Measurements from ENCODE around the gene MEIOSIN. TPM values are rescaled to one million over a fixed set of nuclear protein-coding genes. Genes with fewer than 3 reads are reported as not detected.
A peak's percentile ranks its signal among the peaks of the same experiment; 100 is the strongest.

MEIOSIN gene
- total and polyA plus RNA-seq, 9 of the 15 experiments (the other 6 are each of a cell fraction or from before 2014, with no cell fraction given): 0.06 to 2.0 (median 0.76) TPM

DNA sequence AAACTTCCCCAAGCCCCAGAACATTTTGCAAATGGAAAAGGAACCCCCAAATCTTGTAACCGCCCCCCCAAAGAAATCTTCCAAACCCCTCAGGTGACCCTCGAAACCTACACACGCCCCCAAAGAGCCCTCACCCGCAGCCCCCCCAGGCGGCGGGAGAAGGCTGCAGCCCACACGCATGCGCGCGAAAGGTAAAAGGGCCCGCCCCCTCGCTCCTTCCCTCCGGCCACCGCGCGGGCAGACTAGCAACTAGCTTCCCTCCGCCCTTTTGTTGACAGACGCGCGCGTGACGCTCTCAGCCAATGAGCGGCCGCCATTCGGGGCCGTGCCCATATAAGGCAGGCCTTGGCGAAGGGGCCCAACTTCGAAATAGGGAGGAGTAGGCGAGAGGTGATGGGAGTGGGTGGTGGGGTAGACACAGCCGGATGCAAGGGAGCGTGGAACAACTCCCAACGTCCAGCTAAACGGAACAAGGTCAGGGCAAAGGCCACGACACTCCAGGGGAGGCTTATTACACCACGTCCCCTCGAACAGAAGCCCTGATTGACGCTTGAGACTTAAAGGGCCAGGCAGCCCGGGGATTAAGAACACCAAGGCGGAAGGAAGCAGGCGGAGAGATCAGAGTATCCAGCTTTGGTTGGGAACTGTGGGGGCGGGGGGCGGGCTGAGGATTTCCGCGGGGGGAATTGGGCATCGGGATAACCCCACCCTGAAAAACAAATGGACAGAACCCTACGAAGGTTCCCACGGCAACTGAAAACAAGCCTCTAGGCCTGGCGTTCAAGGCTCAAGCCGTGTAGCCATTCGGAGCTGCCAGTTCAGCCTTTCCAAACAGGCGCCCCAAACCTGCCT is 15.9 kb upstream of the MEIOSIN start (continued):
- no peak for TF ChIP-seq CBFB (CRISPR knock-in tag; IDR thresholded peaks at IDR 0.05)
- TF ChIP-seq JUN (IDR thresholded peaks at IDR 0.05; ENCODE audit: borderline replicate concordance, low read depth, low read length): 0 out of 2 replicates have a peak, but pooled peaks have one; percentile 43
- TF ChIP-seq JUN (CRISPR knock-in tag; IDR thresholded peaks at IDR 0.05; ENCODE audit: borderline replicate concordance): no peak
- TF ChIP-seq TCFL5 (CRISPR knock-in tag; conservative IDR thresholded peaks at IDR 0.05): no peak
- TF ChIP-seq TBP (optimal IDR thresholded peaks at IDR 0.05; ENCODE audit: low read depth, low read length): peak; percentile 52
- peak; percentile 84 for TF ChIP-seq SREBF1 (IDR thresholded peaks at IDR 0.05; ENCODE audit: borderline replicate concordance, low read depth, low read length)
- TF ChIP-seq, protein P1, sequence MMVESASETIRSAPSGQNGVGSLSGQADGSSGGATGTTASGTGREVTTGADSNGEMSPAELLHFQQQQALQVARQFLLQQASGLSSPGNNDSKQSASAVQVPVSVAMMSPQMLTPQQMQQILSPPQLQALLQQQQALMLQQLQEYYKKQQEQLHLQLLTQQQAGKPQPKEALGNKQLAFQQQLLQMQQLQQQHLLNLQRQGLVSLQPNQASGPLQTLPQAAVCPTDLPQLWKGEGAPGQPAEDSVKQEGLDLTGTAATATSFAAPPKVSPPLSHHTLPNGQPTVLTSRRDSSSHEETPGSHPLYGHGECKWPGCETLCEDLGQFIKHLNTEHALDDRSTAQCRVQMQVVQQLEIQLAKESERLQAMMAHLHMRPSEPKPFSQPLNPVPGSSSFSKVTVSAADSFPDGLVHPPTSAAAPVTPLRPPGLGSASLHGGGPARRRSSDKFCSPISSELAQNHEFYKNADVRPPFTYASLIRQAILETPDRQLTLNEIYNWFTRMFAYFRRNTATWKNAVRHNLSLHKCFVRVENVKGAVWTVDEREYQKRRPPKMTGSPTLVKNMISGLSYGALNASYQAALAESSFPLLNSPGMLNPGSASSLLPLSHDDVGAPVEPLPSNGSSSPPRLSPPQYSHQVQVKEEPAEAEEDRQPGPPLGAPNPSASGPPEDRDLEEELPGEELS (CRISPR knock-in tag; IDR thresholded peaks at IDR 0.05; ENCODE audit: borderline replicate concordance): peak; percentile 73; the same call in 1 of the 2 replicates
- TF ChIP-seq ADNP (tag; IDR thresholded peaks at IDR 0.05): no peak
- TF ChIP-seq FOXK2 (conservative IDR thresholded peaks at IDR 0.05 in 1 of 2, IDR thresholded peaks at IDR 0.05 in 1 of 2; ENCODE audit: low read depth in 2 of 2): peak; percentile 96 to 97
- TF ChIP-seq, protein P2, sequence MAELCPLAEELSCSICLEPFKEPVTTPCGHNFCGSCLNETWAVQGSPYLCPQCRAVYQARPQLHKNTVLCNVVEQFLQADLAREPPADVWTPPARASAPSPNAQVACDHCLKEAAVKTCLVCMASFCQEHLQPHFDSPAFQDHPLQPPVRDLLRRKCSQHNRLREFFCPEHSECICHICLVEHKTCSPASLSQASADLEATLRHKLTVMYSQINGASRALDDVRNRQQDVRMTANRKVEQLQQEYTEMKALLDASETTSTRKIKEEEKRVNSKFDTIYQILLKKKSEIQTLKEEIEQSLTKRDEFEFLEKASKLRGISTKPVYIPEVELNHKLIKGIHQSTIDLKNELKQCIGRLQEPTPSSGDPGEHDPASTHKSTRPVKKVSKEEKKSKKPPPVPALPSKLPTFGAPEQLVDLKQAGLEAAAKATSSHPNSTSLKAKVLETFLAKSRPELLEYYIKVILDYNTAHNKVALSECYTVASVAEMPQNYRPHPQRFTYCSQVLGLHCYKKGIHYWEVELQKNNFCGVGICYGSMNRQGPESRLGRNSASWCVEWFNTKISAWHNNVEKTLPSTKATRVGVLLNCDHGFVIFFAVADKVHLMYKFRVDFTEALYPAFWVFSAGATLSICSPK (IDR thresholded peaks at IDR 0.05; ENCODE audit: borderline replicate concordance): no peak
- TF ChIP-seq KDM1A (IDR thresholded peaks at IDR 0.05): peak; percentile 87 to 88; a peak in 3 of 4 replicates
- no peak for TF ChIP-seq SREBF2 (CRISPR knock-in tag; IDR thresholded peaks at IDR 0.05)
- TF ChIP-seq MCM2 (IDR thresholded peaks at IDR 0.05; ENCODE audit: low read depth): no peak
- 0 out of 2 replicates have a peak, but pooled peaks have one; percentile 24 for TF ChIP-seq PHTF2 (CRISPR knock-in tag; IDR thresholded peaks at IDR 0.05)
- no peak for TF ChIP-seq EWSR1 (IDR thresholded peaks at IDR 0.05; ENCODE audit: borderline replicate concordance, low read depth, partially characterized antibody)
- TF ChIP-seq, protein P3, sequence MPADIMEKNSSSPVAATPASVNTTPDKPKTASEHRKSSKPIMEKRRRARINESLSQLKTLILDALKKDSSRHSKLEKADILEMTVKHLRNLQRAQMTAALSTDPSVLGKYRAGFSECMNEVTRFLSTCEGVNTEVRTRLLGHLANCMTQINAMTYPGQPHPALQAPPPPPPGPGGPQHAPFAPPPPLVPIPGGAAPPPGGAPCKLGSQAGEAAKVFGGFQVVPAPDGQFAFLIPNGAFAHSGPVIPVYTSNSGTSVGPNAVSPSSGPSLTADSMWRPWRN (IDR thresholded peaks at IDR 0.05; ENCODE audit: low read depth): no peak
- TF ChIP-seq RBM17 (IDR thresholded peaks at IDR 0.05; ENCODE audit: borderline replicate concordance, low read depth, low read length): no peak
- TF ChIP-seq, protein P4, sequence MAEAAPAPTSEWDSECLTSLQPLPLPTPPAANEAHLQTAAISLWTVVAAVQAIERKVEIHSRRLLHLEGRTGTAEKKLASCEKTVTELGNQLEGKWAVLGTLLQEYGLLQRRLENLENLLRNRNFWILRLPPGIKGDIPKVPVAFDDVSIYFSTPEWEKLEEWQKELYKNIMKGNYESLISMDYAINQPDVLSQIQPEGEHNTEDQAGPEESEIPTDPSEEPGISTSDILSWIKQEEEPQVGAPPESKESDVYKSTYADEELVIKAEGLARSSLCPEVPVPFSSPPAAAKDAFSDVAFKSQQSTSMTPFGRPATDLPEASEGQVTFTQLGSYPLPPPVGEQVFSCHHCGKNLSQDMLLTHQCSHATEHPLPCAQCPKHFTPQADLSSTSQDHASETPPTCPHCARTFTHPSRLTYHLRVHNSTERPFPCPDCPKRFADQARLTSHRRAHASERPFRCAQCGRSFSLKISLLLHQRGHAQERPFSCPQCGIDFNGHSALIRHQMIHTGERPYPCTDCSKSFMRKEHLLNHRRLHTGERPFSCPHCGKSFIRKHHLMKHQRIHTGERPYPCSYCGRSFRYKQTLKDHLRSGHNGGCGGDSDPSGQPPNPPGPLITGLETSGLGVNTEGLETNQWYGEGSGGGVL (CRISPR knock-in tag; IDR thresholded peaks at IDR 0.05): no peak
- TF ChIP-seq ZKSCAN1 (IDR thresholded peaks at IDR 0.05; ENCODE audit: low read depth, low read length): no peak
- TF ChIP-seq RCOR1 (IDR thresholded peaks at IDR 0.05; ENCODE audit: borderline replicate concordance in 1 of 2, low read depth in 2 of 2, low read length in 2 of 2): peak; percentile 91 to 93
- TF ChIP-seq SAFB (IDR thresholded peaks at IDR 0.05; ENCODE audit: borderline replicate concordance, low read depth, low read length): no peak
